T-cell (primary cell): ENCODE results near the gene ARID3A. TPM values are rescaled to one million over a fixed set of nuclear protein-coding genes. Genes with fewer than 3 reads are reported as not detected.
A peak's percentile ranks its signal among the peaks of the same experiment; 100 is the strongest.

Experiments
- ATAC-seq, 4 experiments: fragments of 200-7000 bp in 3 of 4; fragments of 150-1000 bp in 1 of 4; cut with Tn5 transposase; replicated peaks in 1 of 4; 1 replicate in 3 of 4; 2 replicates in 1 of 4; pipeline ENCODE4 v1.10.0; 2021; ENCODE audit warnings: moderate library complexity in 3 of 4, mild to moderate bottlenecking in 2 of 4, moderate number of reproducible peaks in 1 of 4
- CTCF ChIA-PET, 2 donors: fragments of 300-600 bp; sonication (Branson Sonifier 250); formaldehyde crosslinking; loops; one replicate each; lab custom pipeline; 2022; ENCODE audit warnings: antibody characterized with exemption in 2 of 2; lab: Charles Lee
- POLR2A ChIA-PET, 2 donors: fragments of 300-600 bp; sonication (Branson Sonifier 250); formaldehyde crosslinking; loops; one replicate each; lab custom pipeline; 2022; ENCODE audit warnings: antibody characterized with exemption in 2 of 2; lab: Charles Lee
- DNase-seq, 35 experiments: peaks; one replicate each; pipeline versions ENCODE4 v3.0.0 to v3.0.0-alpha.2; 2013 to 2023
- H3K27ac ChIP-seq: one replicate; pipeline ENCODE4 v1.5.1; 2013; ENCODE audit warnings: low read length
- H3K27me3 ChIP-seq, 2 experiments: replicated peaks in 1 of 2; 1 replicate in 1 of 2; 2 replicates in 1 of 2; pipeline versions ENCODE4 v1.6.1 to v1.7.0; 2013; ENCODE audit warnings: low read length in 1 of 2, mixed read lengths in 1 of 2; ENCODE audit not compliant: control insufficient read depth in 2 of 2, insufficient read depth in 2 of 2; ENCODE audit errors: extremely low read depth in 1 of 2
- H3K36me3 ChIP-seq, 2 donors: 1 replicate in 1 of 2; 2 replicates in 1 of 2; pipeline versions ENCODE4 v1.6.1 to v1.7.0; 2013; ENCODE audit warnings: low read length in 1 of 2; ENCODE audit not compliant: control insufficient read depth in 2 of 2, insufficient read depth in 1 of 2; ENCODE audit errors: extremely low read depth in 1 of 2
- H3K4me1 ChIP-seq, 2 experiments: 1 replicate in 1 of 2; 2 replicates in 1 of 2; pipeline versions ENCODE4 v1.6.1 to v1.7.0; 2013; ENCODE audit warnings: low read length in 2 of 2, mixed read lengths in 1 of 2; ENCODE audit not compliant: insufficient read depth in 2 of 2, control insufficient read depth in 1 of 2; ENCODE audit errors: extremely low read depth in 1 of 2
- H3K4me3 ChIP-seq, 2 donors: 1 replicate in 1 of 2; 2 replicates in 1 of 2; pipeline versions ENCODE4 v1.5.1 to v1.7.0; 2013; ENCODE audit warnings: mild to moderate bottlenecking in 2 of 2, low read length in 1 of 2, moderate library complexity in 1 of 2; ENCODE audit not compliant: control insufficient read depth in 1 of 2; ENCODE audit errors: extremely low read depth in 1 of 2
- H3K9me3 ChIP-seq: 2 replicates; pipeline ENCODE4 v1.7.0; 2013
- H3K27ac Mint-ChIP-seq, 2 donors: one replicate each; pipeline ENCODE4 v1.8.0; 2020 to 2021; ENCODE audit warnings: mild to moderate bottlenecking in 2 of 2, mixed read lengths in 2 of 2
- H3K27me3 Mint-ChIP-seq, 2 donors: one replicate each; pipeline ENCODE4 v1.8.0; 2021 to 2022; ENCODE audit warnings: mixed read lengths in 2 of 2
- H3K36me3 Mint-ChIP-seq: one replicate; pipeline ENCODE4 v1.8.0; 2021; ENCODE audit warnings: mixed read lengths
- H3K4me1 Mint-ChIP-seq, 3 donors: one replicate each; pipeline ENCODE4 v1.8.0; 2020 to 2022; ENCODE audit warnings: mixed read lengths in 3 of 3, mild to moderate bottlenecking in 1 of 3
- H3K4me3 Mint-ChIP-seq, 3 donors: one replicate each; pipeline ENCODE4 v1.8.0; 2020 to 2022; ENCODE audit warnings: mild to moderate bottlenecking in 3 of 3, mixed read lengths in 3 of 3, moderate library complexity in 3 of 3
- H3K9me3 Mint-ChIP-seq, 3 donors: one replicate each; pipeline ENCODE4 v1.8.0; 2020 to 2022; ENCODE audit warnings: mixed read lengths in 3 of 3
- WGBS: methylation state at CpG from one replicate; pipeline ENCODE4 v1.1.5; 2013; ENCODE audit warnings: missing lambda C conversion rate; ENCODE audit not compliant: insufficient coverage; 5-methylcytosine and 5-hydroxymethylcytosine counted together
- total RNA-seq, 35 experiments: library from RNA in 6 of 35; stranded (reverse) in 6 of 35; fragments of 120-200 nt in 1 of 35; gene quantifications; one replicate each; pipeline versions ENCODE4 v1.2.1 to v1.2.4 and lab custom pipeline; 2013 to 2026

ARID3A gene
- total RNA-seq, 5 donors from 2014 or later (not counting 1 experiment from before 2014, with no cell fraction given), result 9.8 to 13.2 (median 12.0) TPM

GRCh38 chr19:939439-939838 is 13.6 kb downstream of the ARID3A start:
- peaks cover 0 to 9% of the 10 kb centered on the region in 2 donors for H3K36me3 ChIP-seq
- H3K27ac Mint-ChIP-seq, result no peak overlapping the region
- ChIA-PET POLR2A (no interaction called here), CTCF (interaction anchor here in 1 of 2 donors (1.1 kb wide), 1 partner anchor 57 kb away, joined by 3 read pairs; no protein-coding TSS in a partner anchor)
- 100% methylated on average over 18 of the region's 22 CpGs for WGBS
- no peaks in the 10 kb centered on the region for H3K9me3 ChIP-seq
- peaks cover 0 to 40% of the 10 kb centered on the region in 2 experiments for H3K4me1 ChIP-seq
- peaks cover 28 to 37% (median 36%) of the 10 kb centered on the region in 3 donors for H3K4me1 Mint-ChIP-seq
- H3K9me3 Mint-ChIP-seq, result peaks cover 0 to 3% (median 0%) of the 10 kb centered on the region in 3 donors
- DNase-seq (no peak), ATAC-seq (no peak)
- no peak overlapping the region for H3K27ac ChIP-seq
- H3K4me3 Mint-ChIP-seq, result peak overlapping the region in 2 of 3 donors; percentile 28 to 76
- no peaks in the 10 kb centered on the region for H3K27me3 Mint-ChIP-seq
- no peaks in the 10 kb centered on the region for H3K27me3 ChIP-seq
- peaks cover 5% of the 10 kb centered on the region for H3K36me3 Mint-ChIP-seq
- H3K4me3 ChIP-seq, result no peak overlapping the region

- 97% methylated on average over 4 of the region's 7 CpGs for WGBS
- CTCF ChIA-PET, result no interaction called here
Observed at GRCh38 chr19:939922-940321, 14.1 kb downstream of the ARID3A start.

GRCh38 chr19:940591-941291 is 14.9 kb downstream of the ARID3A start:
- H3K36me3 ChIP-seq, result peaks cover 0 to 9% of the 10 kb centered on the region in 2 donors
- peak overlapping the region; percentile 71 to 85 for H3K27ac Mint-ChIP-seq
- ChIA-PET CTCF (no interaction called here), POLR2A (no interaction called here)
- ATAC-seq, result peak; percentile 77 to 86 (median 80)
- H3K4me1 ChIP-seq, result peaks cover 0 to 40% of the 10 kb centered on the region in 2 experiments
- H3K4me1 Mint-ChIP-seq, result peaks cover 28 to 37% (median 34%) of the 10 kb centered on the region in 3 donors
- H3K4me3 ChIP-seq, result peak overlapping the region in 1 of 2 donors; percentile 42
- peak overlapping the region; percentile 74 to 80 (median 76) for H3K4me3 Mint-ChIP-seq
- WGBS, result 9% methylated on average over 64 of the region's 64 CpGs
- DNase-seq, result peak; percentile 43 to 89 (median 65)
- peaks cover 0 to 3% (median 0%) of the 10 kb centered on the region in 3 donors for H3K9me3 Mint-ChIP-seq
- H3K36me3 Mint-ChIP-seq, result peaks cover 5% of the 10 kb centered on the region
- H3K27me3 ChIP-seq, result no peaks in the 10 kb centered on the region
- no peaks in the 10 kb centered on the region for H3K9me3 ChIP-seq
- H3K27me3 Mint-ChIP-seq, result no peaks in the 10 kb centered on the region
- H3K27ac ChIP-seq, result peak overlapping the region; percentile 70

More at GRCh38 chr19:939922-940321, 14.1 kb downstream of the ARID3A start:
- Mint-ChIP-seq H3K9me3 (peaks cover 0 to 3% (median 0%) of the 10 kb centered on the region in 3 donors), H3K4me3 (peak overlapping the region; percentile 74 to 80 (median 76)), H3K36me3 (peaks cover 5% of the 10 kb centered on the region), H3K27me3 (no peaks in the 10 kb centered on the region), H3K4me1 (peaks cover 28 to 37% (median 36%) of the 10 kb centered on the region in 3 donors), H3K27ac (peak overlapping the region; percentile 71 to 85)
- Histone ChIP-seq H3K9me3 (no peaks in the 10 kb centered on the region), H3K4me3 (no peak overlapping the region), H3K4me1 (peaks cover 0 to 40% of the 10 kb centered on the region in 2 experiments), H3K36me3 (peaks cover 0 to 9% of the 10 kb centered on the region in 2 donors), H3K27me3 (no peaks in the 10 kb centered on the region), H3K27ac (no peak overlapping the region)
- POLR2A ChIA-PET, result no interaction called here
- DNase-seq (no peak), ATAC-seq (no peak)

- Histone ChIP-seq H3K27ac (peak overlapping the region; percentile 44), H3K4me3 (peak overlapping the region in 1 of 2 donors; percentile 42), H3K36me3 (peaks cover 0 to 9% of the 10 kb centered on the region in 2 donors), H3K9me3 (no peaks in the 10 kb centered on the region), H3K4me1 (peaks cover 0 to 40% of the 10 kb centered on the region in 2 experiments), H3K27me3 (no peaks in the 10 kb centered on the region)
- POLR2A ChIA-PET, result no interaction called here
- ATAC-seq (peak in 1 of 4 experiments; percentile 9), DNase-seq (no peak)
- Mint-ChIP-seq H3K4me1 (peaks cover 28 to 37% (median 31%) of the 10 kb centered on the region in 3 donors), H3K27ac (peak overlapping the region; percentile 39 to 69), H3K9me3 (peaks cover 0 to 3% (median 0%) of the 10 kb centered on the region in 3 donors), H3K4me3 (peak overlapping the region; percentile 60 to 76 (median 76)), H3K36me3 (peaks cover 5% of the 10 kb centered on the region), H3K27me3 (no peaks in the 10 kb centered on the region)
- WGBS, result 81% methylated on average over 43 of the region's 45 CpGs
- CTCF ChIA-PET, result no interaction called here
Observed at GRCh38 chr19:941292-942132, 15.7 kb downstream of the ARID3A start.

- Histone ChIP-seq H3K27me3 (no peaks in the 10 kb centered on the region), H3K4me1 (peaks cover 0 to 37% of the 10 kb centered on the region in 2 experiments), H3K36me3 (peaks cover 0 to 9% of the 10 kb centered on the region in 2 donors), H3K4me3 (no peak overlapping the region), H3K9me3 (no peaks in the 10 kb centered on the region), H3K27ac (no peak overlapping the region)
- peaks cover 0 to 3% (median 0%) of the 10 kb centered on the region in 3 donors for H3K9me3 Mint-ChIP-seq
- H3K4me1 Mint-ChIP-seq, result peaks cover 23 to 32% (median 26%) of the 10 kb centered on the region in 3 donors
- POLR2A ChIA-PET, result no interaction called here
- WGBS, result 96% methylated on average over 30 of the region's 32 CpGs
- CTCF ChIA-PET, result no interaction called here
- no peak overlapping the region for H3K27ac Mint-ChIP-seq
- DNase-seq (no peak), ATAC-seq (no peak)
- H3K36me3 Mint-ChIP-seq, result peaks cover 5% of the 10 kb centered on the region
- peak overlapping the region in 1 of 3 donors; percentile 76 for H3K4me3 Mint-ChIP-seq
- H3K27me3 Mint-ChIP-seq, result no peaks in the 10 kb centered on the region
Observed at GRCh38 chr19:942133-942645, 16.4 kb downstream of the ARID3A start.
